ENCODE results near the gene PPP1R9B.
A peak's percentile ranks its signal among the peaks of the same experiment; 100 is the strongest.

PPP1R9B gene

DNA sequence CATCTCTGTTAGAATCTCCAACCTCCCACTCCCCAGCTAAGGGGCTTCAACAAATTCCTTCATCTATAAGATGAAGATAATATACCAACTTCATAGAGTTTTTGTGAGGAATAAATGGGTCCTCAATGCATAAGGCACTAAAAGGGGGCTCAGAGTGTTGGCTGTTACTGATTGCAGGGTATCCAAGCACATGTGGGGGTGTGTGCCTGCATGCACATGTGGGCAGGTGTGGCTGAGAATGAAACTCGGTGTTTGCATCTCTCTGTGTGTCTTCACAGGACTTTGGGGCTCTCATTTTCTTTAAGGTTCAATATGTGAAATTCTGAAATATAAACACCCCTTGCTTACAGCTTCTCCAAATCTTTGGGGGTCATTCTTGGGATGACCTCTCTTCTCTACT, 4.1 kb upstream of the PPP1R9B start:
- no peak for DNase-seq (ENCODE audit: low read depth)
- no peak overlapping the region for H3K4me3 ChIP-seq (ENCODE audit: low read depth, low read length)
- TF ChIP-seq, protein P1, sequence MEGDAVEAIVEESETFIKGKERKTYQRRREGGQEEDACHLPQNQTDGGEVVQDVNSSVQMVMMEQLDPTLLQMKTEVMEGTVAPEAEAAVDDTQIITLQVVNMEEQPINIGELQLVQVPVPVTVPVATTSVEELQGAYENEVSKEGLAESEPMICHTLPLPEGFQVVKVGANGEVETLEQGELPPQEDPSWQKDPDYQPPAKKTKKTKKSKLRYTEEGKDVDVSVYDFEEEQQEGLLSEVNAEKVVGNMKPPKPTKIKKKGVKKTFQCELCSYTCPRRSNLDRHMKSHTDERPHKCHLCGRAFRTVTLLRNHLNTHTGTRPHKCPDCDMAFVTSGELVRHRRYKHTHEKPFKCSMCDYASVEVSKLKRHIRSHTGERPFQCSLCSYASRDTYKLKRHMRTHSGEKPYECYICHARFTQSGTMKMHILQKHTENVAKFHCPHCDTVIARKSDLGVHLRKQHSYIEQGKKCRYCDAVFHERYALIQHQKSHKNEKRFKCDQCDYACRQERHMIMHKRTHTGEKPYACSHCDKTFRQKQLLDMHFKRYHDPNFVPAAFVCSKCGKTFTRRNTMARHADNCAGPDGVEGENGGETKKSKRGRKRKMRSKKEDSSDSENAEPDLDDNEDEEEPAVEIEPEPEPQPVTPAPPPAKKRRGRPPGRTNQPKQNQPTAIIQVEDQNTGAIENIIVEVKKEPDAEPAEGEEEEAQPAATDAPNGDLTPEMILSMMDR (conservative IDR thresholded peaks at IDR 0.05; ENCODE audit: low read depth, low read length) = no peak

DNA sequence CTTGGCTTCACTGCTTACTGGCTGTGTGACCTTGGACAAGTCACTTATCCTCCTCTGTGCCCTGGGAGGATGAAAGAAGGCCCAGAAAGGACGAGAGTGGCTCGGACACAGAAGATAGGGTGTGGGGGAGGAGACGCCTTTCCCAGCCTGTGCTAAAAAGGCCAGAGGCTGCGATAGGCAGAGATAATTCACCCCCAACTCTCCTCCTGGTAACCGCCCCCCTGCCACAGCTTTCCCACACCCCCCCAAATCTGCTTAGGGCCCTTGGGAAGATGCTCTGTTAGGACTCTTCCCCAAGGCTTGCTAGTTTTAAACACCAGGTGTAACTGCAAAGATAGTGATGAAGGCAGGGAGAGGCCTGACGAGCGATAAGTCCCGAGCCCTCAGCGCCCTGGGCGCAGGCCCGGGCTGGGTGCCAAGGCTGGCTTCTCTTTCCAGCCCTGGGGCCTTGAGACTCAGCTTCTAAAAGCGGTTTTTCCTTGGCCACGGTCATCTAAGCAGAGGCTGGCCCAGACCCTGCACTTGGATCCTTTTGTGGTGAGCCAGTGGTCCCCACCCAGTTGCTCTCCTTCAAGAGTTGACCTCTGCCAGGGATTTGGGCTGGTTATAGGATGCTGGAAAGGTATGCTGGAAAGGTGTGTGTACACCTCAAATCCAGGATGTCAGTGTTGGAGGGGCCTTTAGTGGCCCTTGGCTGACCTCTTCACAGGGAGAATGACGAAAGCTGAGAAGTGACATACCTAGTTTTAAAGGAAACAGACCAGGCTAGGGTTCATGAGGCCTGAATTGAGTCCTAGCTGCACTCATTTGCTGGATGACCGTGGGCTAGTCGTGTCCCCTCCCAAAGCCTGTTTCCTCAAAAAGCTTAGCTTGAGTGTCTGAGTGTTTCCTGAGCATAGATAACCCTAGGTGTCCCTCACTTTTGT, 3.4 kb upstream of the PPP1R9B start:
- no peak for DNase-seq (ENCODE audit: low read depth)
- TF ChIP-seq, protein P1 (conservative IDR thresholded peaks at IDR 0.05; ENCODE audit: low read depth, low read length) = no peak
- no peak overlapping the region for H3K4me3 ChIP-seq (ENCODE audit: low read depth, low read length)

DNA sequence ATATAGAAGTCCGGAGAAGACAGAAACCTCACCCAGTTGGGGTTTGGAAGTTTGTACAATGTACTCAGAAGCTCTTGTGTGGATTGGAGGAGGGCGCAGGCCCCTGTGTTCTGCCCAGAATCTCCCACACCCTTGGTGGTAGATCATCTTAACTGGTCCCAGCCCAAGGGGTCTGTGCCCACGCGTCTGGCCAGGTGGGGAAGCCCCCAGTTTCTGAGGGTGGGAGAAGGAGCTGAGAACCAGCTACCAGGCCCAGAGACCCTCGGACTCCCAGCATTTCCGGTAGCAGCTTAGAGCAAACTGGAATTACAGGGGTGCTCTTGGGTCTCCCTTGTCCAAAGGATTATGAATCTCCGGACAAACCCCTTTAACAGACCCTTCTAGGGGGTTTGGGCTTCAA, 2.3 kb upstream of the PPP1R9B start:
- DNase-seq (ENCODE audit: low read depth) = no peak
- TF ChIP-seq, protein P1 (conservative IDR thresholded peaks at IDR 0.05; ENCODE audit: low read depth, low read length) = no peak
- no peak overlapping the region for H3K4me3 ChIP-seq (ENCODE audit: low read depth, low read length)

DNA sequence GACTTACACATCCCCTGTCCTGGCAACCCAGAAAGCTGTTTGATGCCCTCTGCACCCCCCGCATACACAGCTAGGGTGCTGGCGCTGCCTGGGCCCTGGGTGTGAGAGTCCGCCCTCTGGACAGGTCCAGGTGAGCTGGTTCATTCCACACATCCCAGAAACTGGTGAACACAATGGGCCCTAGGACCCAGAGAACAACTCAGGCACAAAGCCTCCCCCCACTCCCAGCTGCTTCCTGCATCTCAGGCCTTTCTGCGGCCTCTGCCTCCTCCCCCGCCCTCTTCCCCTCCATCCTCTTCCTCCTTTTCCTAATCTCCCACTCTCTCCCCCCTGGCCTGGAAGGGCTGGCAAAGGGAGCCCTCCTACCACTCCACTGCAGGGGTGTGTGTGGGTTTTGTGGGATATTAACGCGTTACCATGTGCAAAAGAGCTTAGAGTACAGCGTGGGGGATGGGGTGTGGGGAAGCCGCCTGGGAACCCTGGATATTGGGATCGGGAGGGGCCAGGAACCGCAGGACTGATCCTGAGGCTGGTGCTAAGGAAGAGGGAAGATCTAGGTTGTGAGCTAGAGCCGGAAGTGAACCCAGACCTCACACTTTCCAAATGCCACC, 1.6 kb upstream of the PPP1R9B start:
- DNase-seq (ENCODE audit: low read depth) = peak; percentile 89
- H3K4me3 ChIP-seq (ENCODE audit: low read depth, low read length) = peak overlapping the region; percentile 86
- TF ChIP-seq, protein P1 (conservative IDR thresholded peaks at IDR 0.05; ENCODE audit: low read depth, low read length) = peak; percentile 14

DNA sequence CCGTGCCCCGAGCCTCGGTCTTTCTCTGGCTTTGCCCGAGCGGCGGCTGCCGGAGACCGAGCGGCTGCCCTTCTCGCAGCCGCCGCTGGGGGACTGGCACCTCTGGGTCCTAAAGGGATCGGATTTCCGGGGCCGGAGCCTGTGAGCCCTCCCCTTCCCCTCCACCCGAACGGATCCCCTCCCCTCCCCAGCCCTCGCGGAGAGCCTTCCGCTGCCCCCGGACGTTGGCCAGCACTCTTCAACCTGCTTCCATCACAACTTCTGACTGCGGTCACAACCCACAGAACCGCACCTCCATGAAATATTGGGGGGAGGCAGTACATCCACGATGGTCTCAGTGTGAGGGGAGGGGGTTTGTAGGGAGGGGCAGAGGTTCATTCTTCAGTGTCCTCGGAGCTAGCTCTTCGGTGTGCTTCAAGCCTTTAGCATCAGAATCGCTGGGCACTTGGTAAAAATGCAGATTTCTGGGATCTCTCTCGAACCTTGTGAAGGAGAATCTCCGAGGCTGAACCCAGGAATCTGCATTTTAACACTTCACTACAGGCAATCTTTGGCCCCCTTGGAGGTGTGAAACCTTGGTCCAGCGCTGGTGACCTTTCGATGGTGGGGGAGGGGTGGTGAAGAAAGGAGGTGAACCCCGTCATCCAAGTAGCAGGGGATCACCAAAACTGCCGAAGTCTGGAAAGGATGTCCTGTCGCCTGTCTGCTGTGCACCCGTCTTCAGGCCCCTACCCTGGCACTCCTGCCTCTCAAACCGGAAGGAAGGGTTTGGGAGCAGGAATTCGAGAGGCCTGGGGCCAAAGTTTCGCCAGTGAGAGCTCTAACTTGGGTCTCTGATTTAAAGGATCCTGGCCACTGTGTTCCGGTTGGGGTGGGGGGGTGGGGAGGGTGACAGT, 812 bp upstream of the PPP1R9B start:
- peak; percentile 93 for DNase-seq (ENCODE audit: low read depth)
- H3K4me3 ChIP-seq (ENCODE audit: low read depth, low read length) = peak overlapping the region; percentile 86
- TF ChIP-seq, protein P1 (conservative IDR thresholded peaks at IDR 0.05; ENCODE audit: low read depth, low read length) = peak; percentile 70

DNA sequence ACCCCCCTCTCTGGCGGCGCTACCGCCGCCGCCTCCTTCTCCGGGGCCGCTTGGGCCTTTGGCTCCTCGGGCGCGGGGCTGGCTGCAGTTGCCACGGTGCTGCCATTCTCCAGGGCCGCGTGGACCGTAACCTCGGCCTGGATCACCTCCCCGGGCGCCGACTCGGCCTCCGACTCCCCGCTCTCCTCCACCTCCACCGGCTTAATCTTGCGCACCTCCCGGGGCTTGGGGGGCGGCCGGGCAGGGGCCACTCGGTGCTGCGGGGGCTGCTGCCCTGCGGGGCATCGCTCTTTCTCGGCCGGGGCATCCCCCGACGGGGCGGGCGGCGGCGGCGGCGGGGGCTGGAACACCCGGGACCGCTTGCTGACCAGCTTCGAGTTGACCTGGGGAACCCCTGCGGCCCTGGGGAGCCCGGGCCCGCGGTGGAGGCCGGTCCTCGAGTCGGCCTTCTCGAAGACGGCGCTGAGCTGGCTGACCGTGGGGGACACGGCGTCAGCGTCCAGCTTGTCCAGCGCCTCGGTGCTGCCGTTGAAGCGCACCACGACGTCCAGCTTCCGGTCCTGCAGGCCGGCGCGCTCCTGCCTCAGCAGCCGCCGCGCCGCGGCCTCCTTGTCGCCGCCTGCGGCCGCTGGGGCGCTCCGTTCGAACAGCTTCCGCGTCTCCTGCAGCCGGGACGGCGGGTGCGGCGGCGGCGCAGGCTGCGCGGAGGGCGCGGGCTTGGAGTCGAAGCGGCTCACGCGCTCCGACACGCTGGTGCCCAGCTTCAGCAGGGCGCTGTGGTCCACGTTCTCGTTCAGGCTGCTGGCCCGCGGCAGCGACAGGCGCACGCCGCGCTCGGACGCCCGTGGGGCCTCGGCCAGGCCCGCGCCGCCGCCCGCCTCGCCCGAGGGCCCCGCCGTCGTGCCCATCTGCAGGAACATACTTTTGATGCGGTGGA, 792 bp downstream of the PPP1R9B start:
- TF ChIP-seq, protein P1 (conservative IDR thresholded peaks at IDR 0.05; ENCODE audit: low read depth, low read length) = no peak
- DNase-seq (ENCODE audit: low read depth) = peak; percentile 57
- H3K4me3 ChIP-seq (ENCODE audit: low read depth, low read length) = peak overlapping the region; percentile 86
